ENCODE data around the gene GIT1. TPM values are rescaled to one million over a fixed set of nuclear protein-coding genes. Genes with fewer than 3 reads are reported as not detected.

The GIT1 gene
- total and polyA plus RNA-seq, 9 of the 15 experiments (the other 6 are each of a cell fraction or from before 2014, with no cell fraction given): 0.35 to 35.3 (median 17.1) TPM

DNA sequence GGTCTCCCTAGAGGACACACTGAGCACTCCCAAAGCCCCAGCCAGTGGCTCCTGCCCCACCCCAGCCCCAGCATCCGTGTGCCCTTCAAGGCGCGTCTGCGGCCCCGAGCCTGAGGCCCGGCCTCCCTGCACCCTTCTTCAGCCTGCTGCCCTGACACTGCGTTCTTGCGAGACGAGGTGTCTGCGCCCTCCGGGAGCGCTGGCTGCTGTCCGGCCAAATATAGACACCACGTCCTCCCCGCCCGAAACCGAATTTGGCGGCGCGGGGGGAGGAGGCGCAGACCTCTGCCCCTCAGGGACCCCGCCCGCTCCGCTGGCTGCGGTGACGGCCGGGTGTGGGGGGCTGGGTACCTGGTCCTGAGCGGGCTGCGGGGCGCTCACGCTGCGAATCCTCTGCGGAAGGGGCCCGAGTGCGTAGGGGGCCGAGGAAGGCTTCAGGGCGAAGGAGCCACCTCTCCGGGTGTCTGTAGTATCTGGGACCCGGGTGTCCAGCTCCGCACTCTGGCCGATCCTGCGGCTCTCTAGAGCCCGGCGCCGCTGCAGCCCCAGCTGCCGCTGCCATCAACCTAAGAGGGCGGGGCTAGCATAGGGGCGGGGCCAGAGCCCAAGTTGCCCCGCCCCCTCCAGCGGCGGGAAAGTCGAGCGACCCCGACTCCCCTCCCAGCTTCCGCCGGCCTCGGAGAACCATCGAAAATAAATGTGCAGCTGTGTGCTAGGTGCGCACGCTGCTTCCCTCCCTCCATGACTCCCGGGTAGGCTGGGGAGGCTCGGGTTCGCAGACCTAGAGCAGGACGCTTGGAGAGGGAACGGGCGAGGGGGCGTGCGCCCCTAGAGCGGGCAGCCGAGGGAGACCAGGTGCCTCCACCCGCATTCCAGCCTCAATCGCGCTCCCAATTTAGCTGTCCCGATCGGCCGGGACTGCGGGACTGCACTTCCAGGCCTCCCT, 33.2 kb upstream of the GIT1 start, which contains the start of gene CORO6 (continued):
- TF ChIP-seq XRCC5 (IDR thresholded peaks at IDR 0.05; ENCODE audit: low read depth, low read length) (no peak), PHF20 (IDR thresholded peaks at IDR 0.05; ENCODE audit: partially characterized antibody) (peak; percentile 22), ZNF311 (CRISPR knock-in tag; IDR thresholded peaks at IDR 0.05) (no peak), ZBTB17 (CRISPR knock-in tag; IDR thresholded peaks at IDR 0.05) (no peak), TEAD1 (CRISPR knock-in tag; IDR thresholded peaks at IDR 0.05) (0 out of 4 replicates have a peak, but pooled peaks of 1 of the 2 experiments have one; percentile 55), DMBX1 (CRISPR knock-in tag; IDR thresholded peaks at IDR 0.05; ENCODE audit: borderline replicate concordance) (no peak), MTA3 (IDR thresholded peaks at IDR 0.05; ENCODE audit: borderline replicate concordance) (peak; percentile 68; the same call in 1 of the 2 replicates), SMARCE1 (IDR thresholded peaks at IDR 0.05) (0 out of 2 replicates have a peak, but pooled peaks have one; percentile 19), HNRNPH1 (optimal IDR thresholded peaks at IDR 0.05; ENCODE audit: low read depth, low read length) (no peak), PHF8 (IDR thresholded peaks at IDR 0.05; ENCODE audit: borderline replicate concordance, low read length) (peak; percentile 47; the same call in 1 of the 2 replicates), HDAC6 (IDR thresholded peaks at IDR 0.05; ENCODE audit: low read depth, low read length) (no peak)
- TF ChIP-seq, protein P1, sequence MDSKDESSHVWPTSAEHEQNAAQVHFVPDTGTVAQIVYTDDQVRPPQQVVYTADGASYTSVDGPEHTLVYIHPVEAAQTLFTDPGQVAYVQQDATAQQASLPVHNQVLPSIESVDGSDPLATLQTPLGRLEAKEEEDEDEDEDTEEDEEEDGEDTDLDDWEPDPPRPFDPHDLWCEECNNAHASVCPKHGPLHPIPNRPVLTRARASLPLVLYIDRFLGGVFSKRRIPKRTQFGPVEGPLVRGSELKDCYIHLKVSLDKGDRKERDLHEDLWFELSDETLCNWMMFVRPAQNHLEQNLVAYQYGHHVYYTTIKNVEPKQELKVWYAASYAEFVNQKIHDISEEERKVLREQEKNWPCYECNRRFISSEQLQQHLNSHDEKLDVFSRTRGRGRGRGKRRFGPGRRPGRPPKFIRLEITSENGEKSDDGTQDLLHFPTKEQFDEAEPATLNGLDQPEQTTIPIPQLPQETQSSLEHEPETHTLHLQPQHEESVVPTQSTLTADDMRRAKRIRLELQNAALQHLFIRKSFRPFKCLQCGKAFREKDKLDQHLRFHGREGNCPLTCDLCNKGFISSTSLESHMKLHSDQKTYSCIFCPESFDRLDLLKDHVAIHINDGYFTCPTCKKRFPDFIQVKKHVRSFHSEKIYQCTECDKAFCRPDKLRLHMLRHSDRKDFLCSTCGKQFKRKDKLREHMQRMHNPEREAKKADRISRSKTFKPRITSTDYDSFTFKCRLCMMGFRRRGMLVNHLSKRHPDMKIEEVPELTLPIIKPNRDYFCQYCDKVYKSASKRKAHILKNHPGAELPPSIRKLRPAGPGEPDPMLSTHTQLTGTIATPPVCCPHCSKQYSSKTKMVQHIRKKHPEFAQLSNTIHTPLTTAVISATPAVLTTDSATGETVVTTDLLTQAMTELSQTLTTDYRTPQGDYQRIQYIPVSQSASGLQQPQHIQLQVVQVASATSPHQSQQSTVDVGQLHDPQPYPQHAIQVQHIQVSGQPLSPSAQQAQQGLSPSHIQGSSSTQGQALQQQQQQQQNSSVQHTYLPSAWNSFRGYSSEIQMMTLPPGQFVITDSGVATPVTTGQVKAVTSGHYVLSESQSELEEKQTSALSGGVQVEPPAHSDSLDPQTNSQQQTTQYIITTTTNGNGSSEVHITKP (IDR thresholded peaks at IDR 0.05; ENCODE audit: partially characterized antibody): no peak
- TF ChIP-seq, protein P2, sequence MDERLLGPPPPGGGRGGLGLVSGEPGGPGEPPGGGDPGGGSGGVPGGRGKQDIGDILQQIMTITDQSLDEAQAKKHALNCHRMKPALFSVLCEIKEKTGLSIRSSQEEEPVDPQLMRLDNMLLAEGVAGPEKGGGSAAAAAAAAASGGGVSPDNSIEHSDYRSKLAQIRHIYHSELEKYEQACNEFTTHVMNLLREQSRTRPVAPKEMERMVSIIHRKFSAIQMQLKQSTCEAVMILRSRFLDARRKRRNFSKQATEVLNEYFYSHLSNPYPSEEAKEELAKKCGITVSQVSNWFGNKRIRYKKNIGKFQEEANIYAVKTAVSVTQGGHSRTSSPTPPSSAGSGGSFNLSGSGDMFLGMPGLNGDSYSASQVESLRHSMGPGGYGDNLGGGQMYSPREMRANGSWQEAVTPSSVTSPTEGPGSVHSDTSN (CRISPR knock-in tag; IDR thresholded peaks at IDR 0.05; ENCODE audit: low read depth): no peak
- TF ChIP-seq, protein P2 (tag; conservative IDR thresholded peaks at IDR 0.05; ENCODE audit: low read depth): no peak
- TF ChIP-seq, protein P3, sequence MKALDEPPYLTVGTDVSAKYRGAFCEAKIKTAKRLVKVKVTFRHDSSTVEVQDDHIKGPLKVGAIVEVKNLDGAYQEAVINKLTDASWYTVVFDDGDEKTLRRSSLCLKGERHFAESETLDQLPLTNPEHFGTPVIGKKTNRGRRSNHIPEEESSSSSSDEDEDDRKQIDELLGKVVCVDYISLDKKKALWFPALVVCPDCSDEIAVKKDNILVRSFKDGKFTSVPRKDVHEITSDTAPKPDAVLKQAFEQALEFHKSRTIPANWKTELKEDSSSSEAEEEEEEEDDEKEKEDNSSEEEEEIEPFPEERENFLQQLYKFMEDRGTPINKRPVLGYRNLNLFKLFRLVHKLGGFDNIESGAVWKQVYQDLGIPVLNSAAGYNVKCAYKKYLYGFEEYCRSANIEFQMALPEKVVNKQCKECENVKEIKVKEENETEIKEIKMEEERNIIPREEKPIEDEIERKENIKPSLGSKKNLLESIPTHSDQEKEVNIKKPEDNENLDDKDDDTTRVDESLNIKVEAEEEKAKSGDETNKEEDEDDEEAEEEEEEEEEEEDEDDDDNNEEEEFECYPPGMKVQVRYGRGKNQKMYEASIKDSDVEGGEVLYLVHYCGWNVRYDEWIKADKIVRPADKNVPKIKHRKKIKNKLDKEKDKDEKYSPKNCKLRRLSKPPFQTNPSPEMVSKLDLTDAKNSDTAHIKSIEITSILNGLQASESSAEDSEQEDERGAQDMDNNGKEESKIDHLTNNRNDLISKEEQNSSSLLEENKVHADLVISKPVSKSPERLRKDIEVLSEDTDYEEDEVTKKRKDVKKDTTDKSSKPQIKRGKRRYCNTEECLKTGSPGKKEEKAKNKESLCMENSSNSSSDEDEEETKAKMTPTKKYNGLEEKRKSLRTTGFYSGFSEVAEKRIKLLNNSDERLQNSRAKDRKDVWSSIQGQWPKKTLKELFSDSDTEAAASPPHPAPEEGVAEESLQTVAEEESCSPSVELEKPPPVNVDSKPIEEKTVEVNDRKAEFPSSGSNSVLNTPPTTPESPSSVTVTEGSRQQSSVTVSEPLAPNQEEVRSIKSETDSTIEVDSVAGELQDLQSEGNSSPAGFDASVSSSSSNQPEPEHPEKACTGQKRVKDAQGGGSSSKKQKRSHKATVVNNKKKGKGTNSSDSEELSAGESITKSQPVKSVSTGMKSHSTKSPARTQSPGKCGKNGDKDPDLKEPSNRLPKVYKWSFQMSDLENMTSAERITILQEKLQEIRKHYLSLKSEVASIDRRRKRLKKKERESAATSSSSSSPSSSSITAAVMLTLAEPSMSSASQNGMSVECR (CRISPR knock-in tag; IDR thresholded peaks at IDR 0.05): peak; percentile 21; the same call in 1 of the 2 replicates

All from K562 (cell line).